HUES64 (cell line): Measurements from ENCODE around the gene APBA2.
A peak's percentile ranks its signal among the peaks of the same experiment; 100 is the strongest.

Source experiments
- H3K27ac ChIP-seq: 2 replicates; pipeline ENCODE4 v1.7.0; 2013; ENCODE audit warnings: low read depth, low read length, inconsistent platforms
- H3K27me3 ChIP-seq: 2 replicates; pipeline ENCODE4 v1.6.1; 2013; ENCODE audit warnings: mild to moderate bottlenecking, low read length; ENCODE audit not compliant: insufficient read depth
- H3K36me3 ChIP-seq: 2 replicates; pipeline ENCODE4 v1.6.1; 2013; ENCODE audit warnings: mild to moderate bottlenecking, low read length; ENCODE audit not compliant: insufficient read depth
- H3K4me1 ChIP-seq: 2 replicates; pipeline ENCODE4 v1.6.1; 2013; ENCODE audit warnings: mild to moderate bottlenecking, low read length, moderate library complexity; ENCODE audit not compliant: insufficient read depth
- H3K4me3 ChIP-seq: 2 replicates; pipeline ENCODE4 v1.5.1; 2013; ENCODE audit warnings: mild to moderate bottlenecking, low read length, moderate library complexity
- H3K9ac ChIP-seq: 2 replicates; pipeline ENCODE4 v1.6.1; 2013; ENCODE audit warnings: mild to moderate bottlenecking, low read depth, low read length
- H3K9me3 ChIP-seq: 2 replicates; pipeline ENCODE4 v1.6.1; 2013; ENCODE audit warnings: low read depth, low read length; ENCODE audit not compliant: insufficient read depth
- WGBS: fragments of 150-250, 120-280 bp; methylation state at CpG from one replicate; pipeline ENCODE4 v1.1.7; 2013; ENCODE audit warnings: missing lambda C conversion rate; 5-methylcytosine and 5-hydroxymethylcytosine counted together

The APBA2 gene

DNA sequence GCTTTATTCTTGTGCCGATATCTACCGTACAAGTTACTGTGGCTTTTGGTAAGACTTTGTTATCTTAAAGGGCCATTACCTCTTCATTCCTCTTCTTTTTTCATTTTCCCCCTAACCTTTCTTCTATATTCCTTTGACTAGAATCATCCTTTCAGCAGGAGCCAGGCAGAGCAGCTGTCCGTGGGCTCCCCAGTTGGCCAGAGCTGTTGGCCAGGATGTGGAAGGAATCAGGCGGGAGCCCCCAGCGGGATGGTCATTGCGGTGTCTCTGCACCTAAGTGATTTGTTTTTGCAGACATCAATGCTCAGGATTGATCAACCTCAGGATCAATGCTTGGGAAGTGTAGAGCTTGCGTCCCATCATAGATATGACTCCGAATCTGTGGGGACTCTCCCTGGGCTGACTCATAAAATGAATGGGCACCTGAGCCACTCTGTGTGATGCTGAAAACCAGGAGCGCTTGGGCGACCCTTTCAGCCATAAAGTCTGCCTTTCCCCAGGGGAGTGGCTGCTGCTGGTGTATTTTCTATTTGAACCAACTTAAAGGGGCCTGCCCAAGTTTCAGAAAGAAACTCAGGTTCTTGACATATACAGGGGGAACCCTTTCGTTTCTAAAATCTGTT is 21.7 kb downstream of the APBA2 start:
- Histone ChIP-seq H3K4me1 (peaks cover 20% of the 10 kb centered on the region; the same call in 1 of the 2 replicates), H3K36me3 (no peaks in the 10 kb centered on the region), H3K9ac (no peak overlapping the region), H3K27me3 (no peaks in the 10 kb centered on the region), H3K9me3 (0 out of 2 replicates have a peak, but pooled peaks cover 3% of the 10 kb centered on the region), H3K27ac (no peak overlapping the region), H3K4me3 (no peak overlapping the region)
- 94% methylated on average over 11 of the region's 11 CpGs for WGBS

DNA sequence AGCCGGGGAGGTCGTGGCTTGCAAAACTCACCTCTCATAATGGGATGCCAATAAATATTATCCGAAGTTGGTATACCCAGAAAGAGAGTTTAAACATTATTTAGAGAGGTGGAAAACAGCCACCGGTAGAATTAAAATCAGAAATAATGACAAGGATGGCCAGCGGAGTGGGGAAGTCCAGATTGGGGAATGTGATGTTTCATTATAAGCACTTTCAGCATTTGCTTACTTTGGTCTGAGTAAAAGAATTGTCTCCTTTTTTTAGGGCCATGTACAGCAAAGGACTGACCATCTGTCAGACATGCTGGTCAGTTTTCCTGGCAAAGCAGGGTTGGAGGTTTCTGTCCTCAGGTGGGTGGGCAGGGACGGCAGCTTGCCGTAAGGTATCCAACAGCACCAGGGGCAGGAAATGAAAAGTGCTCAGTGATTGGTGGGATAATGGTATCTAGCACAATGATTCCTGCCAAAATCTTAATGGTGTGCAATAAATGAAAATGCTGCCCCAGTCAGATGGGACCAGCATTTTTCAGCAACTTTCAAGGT is 24.3 kb downstream of the APBA2 start:
- Histone ChIP-seq H3K4me3 (no peak overlapping the region), H3K27me3 (no peaks in the 10 kb centered on the region), H3K36me3 (no peaks in the 10 kb centered on the region), H3K9me3 (0 out of 2 replicates have a peak, but pooled peaks cover 3% of the 10 kb centered on the region), H3K4me1 (peaks cover 20% of the 10 kb centered on the region; the same call in 1 of the 2 replicates), H3K9ac (no peak overlapping the region), H3K27ac (no peak overlapping the region)
- WGBS: 90% methylated on average over 7 of the region's 7 CpGs

DNA sequence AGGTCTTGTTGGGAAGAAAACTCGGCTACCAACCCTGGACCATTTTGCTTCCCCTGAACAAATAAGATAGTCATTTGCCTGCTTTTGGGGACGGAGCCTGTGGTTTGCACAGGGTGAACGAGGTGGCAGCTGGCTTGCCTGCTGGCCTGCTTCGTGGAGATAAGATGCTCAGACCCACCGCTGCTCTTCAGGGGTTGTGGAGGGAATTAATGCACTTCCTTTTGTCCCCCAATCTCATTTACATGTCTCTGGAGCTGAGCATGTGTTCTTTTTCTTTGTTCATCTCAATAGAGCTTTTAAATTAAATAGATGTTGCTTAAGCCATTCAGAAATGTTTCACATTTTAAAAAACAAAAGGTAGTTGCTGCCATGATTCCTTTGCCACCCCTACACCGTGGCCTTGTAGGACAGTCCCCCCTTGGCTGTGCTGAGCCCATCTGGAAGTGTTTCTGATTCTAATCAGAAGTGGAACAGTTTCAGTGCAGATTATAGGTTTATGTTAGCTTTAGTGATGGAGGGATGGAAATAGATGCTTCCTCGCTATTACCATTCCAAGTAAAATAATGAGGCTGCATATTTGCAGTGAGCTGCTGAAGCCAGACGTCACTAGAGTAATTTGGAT is 25.6 kb downstream of the APBA2 start:
- H3K9me3 ChIP-seq: 0 out of 2 replicates have a peak, but pooled peaks cover 3% of the 10 kb centered on the region
- peaks cover 20% of the 10 kb centered on the region; the same call in 1 of the 2 replicates for H3K4me1 ChIP-seq
- no peak overlapping the region for H3K9ac ChIP-seq
- H3K27ac ChIP-seq: no peak overlapping the region
- no peaks in the 10 kb centered on the region for H3K36me3 ChIP-seq
- WGBS: 71% methylated on average over 8 of the region's 8 CpGs
- no peak overlapping the region for H3K4me3 ChIP-seq
- H3K27me3 ChIP-seq: no peaks in the 10 kb centered on the region

DNA sequence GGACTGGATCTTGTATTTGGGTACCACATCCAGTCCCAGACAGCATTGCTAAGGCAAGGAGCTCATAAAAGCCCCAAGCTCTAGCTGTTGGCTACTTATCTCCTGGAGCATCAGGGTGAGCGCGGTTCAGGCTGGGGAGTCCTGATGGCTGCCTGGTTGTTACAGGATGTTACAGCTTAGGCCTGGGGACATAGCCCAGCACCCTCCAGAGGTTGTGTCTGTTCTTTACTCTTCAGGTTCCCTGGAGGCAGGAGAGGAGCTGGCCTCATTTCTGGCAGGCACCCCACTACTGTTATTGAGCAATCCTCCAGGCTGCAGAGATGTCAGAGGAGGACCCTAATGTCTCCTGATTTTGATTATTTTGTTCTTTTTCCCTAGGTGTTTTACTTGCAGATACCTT is 26.6 kb downstream of the APBA2 start:
- H3K4me1 ChIP-seq: peaks cover 20% of the 10 kb centered on the region; the same call in 1 of the 2 replicates
- 81% methylated on average over 2 of the region's 2 CpGs for WGBS

DNA sequence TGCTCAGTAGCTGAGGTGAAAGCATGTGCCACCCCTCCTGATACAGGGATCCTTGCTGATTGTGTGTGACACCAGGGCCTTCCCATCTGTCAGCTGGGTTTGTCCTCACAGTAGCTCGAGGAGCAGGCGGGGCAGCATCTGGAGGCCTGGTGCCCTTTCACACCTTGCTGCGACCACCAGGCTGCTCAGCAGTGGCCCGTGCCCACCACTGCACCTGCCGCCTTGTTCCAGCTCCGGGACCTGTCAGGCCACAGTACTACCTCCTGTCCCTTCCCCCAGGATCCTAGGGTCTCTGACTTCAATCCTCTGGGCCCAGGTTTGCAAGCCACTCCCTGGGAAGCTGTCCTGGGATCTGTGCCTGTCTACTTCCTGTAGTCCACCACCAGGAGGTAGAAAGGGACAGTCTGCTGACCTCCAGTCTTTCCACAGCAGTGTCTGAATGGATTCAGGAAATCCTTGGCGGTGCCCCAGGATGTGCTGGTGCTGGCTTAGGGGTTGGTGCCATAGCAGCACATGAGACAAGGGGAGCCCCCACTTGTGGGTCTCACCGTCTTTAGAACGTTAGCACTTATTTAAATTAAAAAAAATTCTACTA is 27.5 kb downstream of the APBA2 start:
- H3K9me3 ChIP-seq: no peaks in the 10 kb centered on the region
- no peaks in the 10 kb centered on the region for H3K36me3 ChIP-seq
- no peak overlapping the region for H3K27ac ChIP-seq
- H3K27me3 ChIP-seq: no peaks in the 10 kb centered on the region
- H3K4me1 ChIP-seq: peaks cover 20% of the 10 kb centered on the region
- WGBS: 87% methylated on average over 9 of the region's 9 CpGs
- H3K9ac ChIP-seq: no peak overlapping the region
- H3K4me3 ChIP-seq: no peak overlapping the region

More for the DNA sequence above, 26.6 kb downstream of the APBA2 start:
- H3K36me3 ChIP-seq: no peaks in the 10 kb centered on the region
- no peaks in the 10 kb centered on the region for H3K27me3 ChIP-seq
- no peak overlapping the region for H3K4me3 ChIP-seq
- H3K27ac ChIP-seq: no peak overlapping the region
- 0 out of 2 replicates have a peak, but pooled peaks cover 3% of the 10 kb centered on the region for H3K9me3 ChIP-seq
- no peak overlapping the region for H3K9ac ChIP-seq

DNA sequence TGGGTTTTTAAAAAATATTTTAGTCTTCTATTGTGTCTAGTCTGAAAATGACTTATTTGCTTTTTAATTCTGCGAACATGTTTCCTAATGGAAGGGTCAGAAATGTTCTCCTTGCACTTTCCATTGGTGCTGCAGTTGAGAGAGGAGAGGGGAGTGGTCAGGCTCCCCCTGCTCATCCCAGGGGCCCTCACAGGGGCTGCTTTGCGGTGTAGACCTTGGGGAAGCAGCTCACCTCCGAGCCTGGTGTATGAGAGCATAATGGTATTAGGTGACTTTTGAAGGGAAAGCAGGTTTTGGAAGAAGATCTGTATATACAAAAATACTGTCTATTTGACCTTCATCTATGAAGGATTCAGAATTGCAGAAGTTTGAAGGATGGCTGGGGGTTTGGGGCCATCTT is 28.3 kb downstream of the APBA2 start:
- H3K27ac ChIP-seq: no peak overlapping the region
- H3K36me3 ChIP-seq: no peaks in the 10 kb centered on the region
- H3K9ac ChIP-seq: no peak overlapping the region
- no peak overlapping the region for H3K4me3 ChIP-seq
- WGBS: 95% methylated on average over 3 of the region's 3 CpGs
- H3K9me3 ChIP-seq: no peaks in the 10 kb centered on the region
- H3K27me3 ChIP-seq: no peaks in the 10 kb centered on the region
- peaks cover 20% of the 10 kb centered on the region for H3K4me1 ChIP-seq

DNA sequence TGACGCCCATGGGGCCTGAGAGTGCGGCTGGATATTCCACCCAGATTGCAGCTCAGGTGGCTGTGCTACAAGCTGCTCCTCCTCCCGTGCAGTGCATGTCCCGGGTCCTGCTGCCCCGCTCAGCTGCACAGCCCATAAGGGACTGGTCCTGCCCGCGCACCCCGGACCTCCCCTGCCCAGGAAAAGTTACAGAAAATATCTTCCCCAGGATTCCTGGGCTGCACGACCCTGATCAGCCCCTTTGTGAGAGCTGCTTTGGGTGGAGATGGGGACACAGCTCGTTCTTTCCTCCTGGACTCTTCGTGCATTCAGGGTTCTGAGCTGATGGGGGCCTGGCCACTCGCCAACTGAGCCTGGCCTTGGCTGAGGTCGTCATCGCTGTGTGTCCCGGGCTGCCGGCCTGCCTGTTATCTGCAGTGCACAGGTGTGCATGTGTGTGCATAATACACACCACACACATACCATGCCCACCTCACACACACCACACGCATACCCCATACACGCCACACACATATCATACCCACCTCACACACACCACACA is 28.8 kb downstream of the APBA2 start:
- H3K27ac ChIP-seq: no peak overlapping the region
- peaks cover 20% of the 10 kb centered on the region for H3K4me1 ChIP-seq
- no peak overlapping the region for H3K9ac ChIP-seq
- 94% methylated on average over 18 of the region's 18 CpGs for WGBS
- no peaks in the 10 kb centered on the region for H3K36me3 ChIP-seq
- no peaks in the 10 kb centered on the region for H3K27me3 ChIP-seq
- no peak overlapping the region for H3K4me3 ChIP-seq
- H3K9me3 ChIP-seq: no peaks in the 10 kb centered on the region

DNA sequence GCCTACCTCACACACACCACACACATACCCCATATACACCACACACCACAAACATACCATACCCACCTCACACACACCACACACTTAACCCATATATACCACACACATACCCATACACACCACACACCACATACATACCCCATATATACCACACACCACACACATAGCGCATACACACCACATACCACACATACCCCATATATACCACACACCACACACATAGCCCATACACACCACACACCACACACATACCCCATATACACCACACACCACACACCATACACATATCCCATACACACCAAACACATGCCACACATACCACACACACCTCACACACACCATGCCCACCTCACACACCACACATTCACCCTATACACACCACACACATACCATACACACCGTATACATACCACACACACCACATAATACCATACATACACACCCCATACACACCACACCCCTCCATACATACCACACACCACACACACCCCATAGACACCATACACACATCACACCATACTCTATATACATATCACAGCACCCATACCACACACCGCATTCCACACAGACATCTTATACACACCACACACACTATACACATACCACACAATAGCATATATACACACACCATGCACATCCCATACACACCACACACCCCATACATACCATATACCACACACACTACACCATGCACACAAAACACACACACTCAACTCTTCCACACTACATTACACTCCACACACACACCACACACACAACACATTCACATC is 29.5 kb downstream of the APBA2 start:
- Histone ChIP-seq H3K4me1 (peaks cover 19% of the 10 kb centered on the region), H3K4me3 (no peak overlapping the region)
- WGBS: 95% methylated on average over 3 of the region's 3 CpGs

DNA sequence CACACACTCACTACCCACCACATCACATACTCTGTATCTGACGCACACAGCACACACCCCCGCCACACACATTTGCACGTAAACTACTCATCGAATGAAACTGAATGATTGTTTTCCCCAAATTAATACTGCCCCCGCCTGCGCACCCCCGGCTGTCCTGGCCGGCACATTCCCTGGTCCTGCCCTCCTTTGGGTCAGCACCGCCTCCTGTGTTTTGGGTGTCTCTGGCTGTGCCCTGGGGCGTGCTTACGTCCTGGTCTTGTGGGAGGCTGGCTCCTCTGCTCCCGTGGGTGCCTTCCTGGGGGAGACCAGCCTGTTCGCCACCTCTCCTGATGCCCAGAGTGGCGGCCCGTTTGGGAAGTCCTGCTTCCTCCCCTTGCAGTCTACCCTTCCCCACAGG is 30.2 kb downstream of the APBA2 start:
- Histone ChIP-seq H3K4me3 (no peak overlapping the region), H3K36me3 (no peaks in the 10 kb centered on the region), H3K27me3 (no peaks in the 10 kb centered on the region), H3K9me3 (no peaks in the 10 kb centered on the region), H3K9ac (no peak overlapping the region), H3K4me1 (peaks cover 12% of the 10 kb centered on the region), H3K27ac (no peak overlapping the region)
- 92% methylated on average over 15 of the region's 15 CpGs for WGBS

More for the DNA sequence above, 29.5 kb downstream of the APBA2 start:
- Histone ChIP-seq H3K36me3 (no peaks in the 10 kb centered on the region), H3K9me3 (no peaks in the 10 kb centered on the region), H3K27me3 (no peaks in the 10 kb centered on the region), H3K27ac (no peak overlapping the region), H3K9ac (no peak overlapping the region)

DNA sequence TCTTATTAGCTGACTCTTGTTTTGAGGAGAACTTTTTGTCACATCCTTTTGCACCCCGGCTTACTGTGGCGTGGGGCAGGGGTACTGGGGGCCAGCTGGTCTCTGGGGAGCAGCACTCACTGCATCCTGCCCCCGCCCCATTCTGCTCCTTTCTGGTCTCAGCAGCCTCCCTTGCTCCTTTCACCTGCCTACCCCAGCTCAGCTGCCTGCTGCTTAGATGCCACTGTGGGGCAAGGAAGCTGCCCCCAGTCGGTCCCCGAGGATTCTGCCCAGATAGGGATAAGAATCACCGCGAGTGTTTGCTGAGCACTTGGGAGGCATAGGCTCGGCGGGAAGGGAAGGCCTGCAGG is 32.0 kb downstream of the APBA2 start:
- 84% methylated on average over 9 of the region's 9 CpGs for WGBS
- no peaks in the 10 kb centered on the region for H3K9me3 ChIP-seq
- no peaks in the 10 kb centered on the region for H3K27me3 ChIP-seq
- peak overlapping the region; percentile 13; the same call in 1 of the 2 replicates for H3K4me3 ChIP-seq
- no peaks in the 10 kb centered on the region for H3K36me3 ChIP-seq
- no peak overlapping the region for H3K27ac ChIP-seq
- no peaks in the 10 kb centered on the region; the same call in 1 of the 2 replicates for H3K4me1 ChIP-seq
- H3K9ac ChIP-seq: no peak overlapping the region
